PC-9 (cell line): ENCODE data around the gene THAP11. TPM values are rescaled to one million over a fixed set of nuclear protein-coding genes. Genes with fewer than 3 reads are reported as not detected.
A peak's percentile ranks its signal among the peaks of the same experiment; 100 is the strongest.

Experiments used
- BruUV-seq: library from RNA; stranded (reverse); fragments of 400-500 nt; replicated peaks from 2 replicates; lab custom pipeline; 2021; lab: Mats Ljungman, UMichigan
- CTCF ChIA-PET: fragments of 300-600 bp; sonication (Branson Sonifier 250); formaldehyde crosslinking; loops from one replicate; lab custom pipeline; 2022; ENCODE audit warnings: antibody characterized with exemption; lab: Charles Lee
- POLR2A ChIA-PET: fragments of 300-600 bp; sonication (Branson Sonifier 250); formaldehyde crosslinking; loops from one replicate; lab custom pipeline; 2022; ENCODE audit warnings: antibody characterized with exemption; ENCODE audit not compliant: unreplicated experiment; lab: Charles Lee
- DNase-seq, 2 experiments: peaks; one replicate each; pipeline versions ENCODE4 v3.0.0 to v3.0.0-alpha.2; 2015 to 2022; ENCODE audit warnings: mixed read lengths in 1 of 2
- H2AFZ ChIP-seq: fragments of 200-600 bp; sonication (generic); 2 replicates; pipeline ENCODE4 v1.8.1; 2017; ENCODE audit warnings: antibody characterized with exemption
- H3F3A ChIP-seq: fragments of 200-600 bp; sonication (generic); 2 replicates; pipeline ENCODE4 v1.8.1; 2017; ENCODE audit warnings: antibody characterized with exemption, mild to moderate bottlenecking, low read depth; ENCODE audit not compliant: insufficient read depth
- H3K27ac ChIP-seq: fragments of 200-600 bp; sonication (generic); 2 replicates; pipeline ENCODE4 v1.6.1; 2016; ENCODE audit warnings: mixed run types
- H3K27me3 ChIP-seq: fragments of 200-600 bp; sonication (generic); 2 replicates; pipeline ENCODE4 v1.6.1; 2016; ENCODE audit warnings: low read depth, mixed run types; ENCODE audit not compliant: insufficient read depth
- H3K36me3 ChIP-seq: fragments of 200-600 bp; sonication (generic); 2 replicates; pipeline ENCODE4 v1.6.1; 2016; ENCODE audit warnings: low read depth, mixed run types
- H3K4me1 ChIP-seq: fragments of 200-600 bp; sonication (generic); replicated peaks from 2 replicates; pipeline ENCODE4 v1.6.1; 2016; ENCODE audit warnings: mixed run types; ENCODE audit not compliant: insufficient read depth
- H3K4me2 ChIP-seq: fragments of 200-600 bp; sonication (generic); 2 replicates; pipeline ENCODE4 v1.6.1; 2017; ENCODE audit warnings: mixed run types
- H3K4me3 ChIP-seq: fragments of 200-600 bp; sonication (generic); 2 replicates; pipeline ENCODE4 v1.6.1; 2016; ENCODE audit warnings: mixed run types
- H3K79me2 ChIP-seq: fragments of 200-600 bp; sonication (generic); 2 replicates; pipeline ENCODE4 v1.6.1; 2017; ENCODE audit warnings: low read depth, mixed run types
- H3K9me2 ChIP-seq: fragments of 200-600 bp; sonication (generic); 2 replicates; pipeline ENCODE4 v1.8.1; 2017; ENCODE audit warnings: mild to moderate bottlenecking; ENCODE audit not compliant: insufficient read depth
- H3K9me3 ChIP-seq: fragments of 200-600 bp; sonication (generic); 2 replicates; pipeline ENCODE4 v1.8.1; 2016; ENCODE audit warnings: low read depth; ENCODE audit not compliant: insufficient read depth
- H4K20me1 ChIP-seq: fragments of 200-600 bp; sonication (generic); 2 replicates; pipeline ENCODE4 v1.8.1; 2017; ENCODE audit not compliant: insufficient read depth
- CTCF ChIP-seq: fragments of 200-600 bp; sonication (generic); conservative IDR thresholded peaks from 2 replicates; pipeline ENCODE4 v1.6.1; 2017; ENCODE audit warnings: mixed run types, antibody characterized with exemption, mild to moderate bottlenecking, moderate library complexity
- EZH2 ChIP-seq: fragments of 200-600 bp; sonication (generic); IDR thresholded peaks from 2 replicates; pipeline ENCODE4 v1.8.0; 2017; ENCODE audit warnings: antibody characterized with exemption, low read depth
- intact Hi-C: fragments of 100-400 bp; cut with micrococcal nuclease; formaldehyde crosslinking; loops from one replicate; pipeline ENCODE4 v1.10.0; 2022; ENCODE audit not compliant: unreplicated experiment
- total RNA-seq: library from RNA; stranded (reverse); gene quantifications from 2 replicates; pipeline ENCODE4 v1.2.3, GENCODE V29; 2021

THAP11 gene
- total RNA-seq, 1 experiment from 2014 or later: 18.9 TPM

DNA sequence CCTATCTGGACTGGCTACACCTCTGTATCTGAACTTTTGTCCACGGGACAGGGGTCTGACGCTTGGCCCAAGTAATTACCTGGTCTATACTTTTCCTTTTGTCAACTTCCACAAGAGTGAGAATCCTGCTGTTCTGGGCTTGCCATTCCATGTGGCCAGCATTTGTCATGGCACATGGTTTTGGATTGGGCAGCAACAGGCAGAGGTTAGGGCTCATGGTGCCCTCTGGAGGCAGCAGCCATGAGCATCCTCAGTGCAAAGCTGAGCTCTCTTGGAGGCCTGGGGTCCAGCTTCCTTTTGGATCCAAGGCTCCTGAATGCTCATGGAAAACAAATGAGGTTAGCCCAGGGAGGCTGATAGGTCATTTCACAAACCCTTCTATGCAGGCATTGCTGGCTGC lies 23.2 kb downstream of the THAP11 start:
- POLR2A ChIA-PET: no interaction called here

DNA sequence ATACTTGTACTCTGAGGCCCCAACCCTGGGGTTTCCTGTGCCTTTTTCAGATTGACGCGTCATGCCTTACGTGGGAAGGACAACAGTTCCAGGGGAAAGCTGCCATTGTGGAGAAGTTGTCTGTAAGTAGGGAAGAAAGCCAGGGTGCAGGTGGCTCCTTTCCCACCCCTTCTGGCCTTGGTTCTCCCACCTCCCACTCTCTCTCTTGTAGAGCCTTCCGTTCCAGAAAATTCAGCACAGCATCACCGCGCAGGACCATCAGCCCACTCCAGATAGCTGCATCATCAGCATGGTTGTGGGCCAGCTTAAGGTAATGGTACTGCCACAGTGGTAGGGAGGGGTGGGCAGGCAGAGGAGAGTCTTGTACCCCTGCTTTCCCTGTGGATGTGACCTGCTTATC lies 26.2 kb downstream of the THAP11 start:
- H3K9me3 ChIP-seq: no peaks in the 10 kb centered on the region
- no peaks in the 10 kb centered on the region for H3K9me2 ChIP-seq
- peaks cover 34% of the 10 kb centered on the region for H3F3A ChIP-seq
- CTCF ChIA-PET: no interaction called here
- no peak overlapping the region for H3K27ac ChIP-seq
- BruUV-seq: no TSS peak
- POLR2A ChIA-PET: no interaction called here
- H3K27me3 ChIP-seq: no peaks in the 10 kb centered on the region
- H3K4me2 ChIP-seq: no peak overlapping the region
- TF ChIP-seq CTCF: no peak
- TF ChIP-seq EZH2: no peak
- no peak overlapping the region for H3K4me3 ChIP-seq
- H2AFZ ChIP-seq: no peak overlapping the region
- peaks cover 16% of the 10 kb centered on the region for H3K79me2 ChIP-seq
- no peak for DNase-seq
- peaks cover 21% of the 10 kb centered on the region for H3K36me3 ChIP-seq
- intact Hi-C loops: no loop called here
- no peaks in the 10 kb centered on the region for H3K4me1 ChIP-seq
- peaks cover 39% of the 10 kb centered on the region for H4K20me1 ChIP-seq

More for the DNA sequence above, 23.2 kb downstream of the THAP11 start:
- intact Hi-C loops: loop anchor here (1.0 kb wide), 1 partner anchor 49 kb away; no protein-coding TSS in a partner anchor
- peaks cover 34% of the 10 kb centered on the region for H3K36me3 ChIP-seq
- peaks cover 43% of the 10 kb centered on the region for H3K79me2 ChIP-seq
- no peak overlapping the region for H3K4me2 ChIP-seq
- TF ChIP-seq EZH2: no peak
- TF ChIP-seq CTCF: peak; percentile 47; the same call in 1 of the 2 replicates
- peaks cover 13% of the 10 kb centered on the region for H3K4me1 ChIP-seq
- DNase-seq: peak in 1 of 2 experiments; percentile 48
- BruUV-seq: no TSS peak
- H3K27ac ChIP-seq: no peak overlapping the region
- H3K9me3 ChIP-seq: no peaks in the 10 kb centered on the region
- peaks cover 23% of the 10 kb centered on the region for H3F3A ChIP-seq
- peaks cover 68% of the 10 kb centered on the region for H4K20me1 ChIP-seq
- no peaks in the 10 kb centered on the region for H3K9me2 ChIP-seq
- no peak overlapping the region for H2AFZ ChIP-seq
- H3K27me3 ChIP-seq: no peaks in the 10 kb centered on the region
- no peak overlapping the region for H3K4me3 ChIP-seq
- CTCF ChIA-PET: interaction anchor here (0.6 to 1.2 kb wide), 6 partner anchors 49 to 189 kb away, joined by 3 to 6 read pairs (median 4); no protein-coding TSS in a partner anchor

DNA sequence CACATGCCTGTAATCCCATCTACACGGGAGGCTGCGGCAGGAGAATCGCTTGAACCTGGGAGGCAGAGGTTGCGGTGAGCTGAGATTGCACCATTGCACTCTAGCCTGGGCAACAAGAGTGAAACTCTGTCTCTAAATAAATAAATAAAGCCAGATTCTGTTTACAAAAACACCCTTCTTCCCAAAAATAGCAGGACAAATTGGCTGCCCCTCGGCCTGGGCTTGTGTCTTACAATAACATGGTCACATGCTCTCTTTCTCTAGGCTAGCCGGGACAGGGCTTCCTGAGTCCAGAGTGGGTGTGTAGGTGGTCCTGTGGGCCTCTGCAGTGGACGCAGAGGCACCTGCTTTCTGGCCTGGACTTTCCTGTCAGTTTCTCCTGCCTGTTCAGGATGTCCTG lies 27.5 kb downstream of the THAP11 start:
- TF ChIP-seq EZH2 (no peak), CTCF (no peak)
- no peaks in the 10 kb centered on the region for H3K27me3 ChIP-seq
- no peaks in the 10 kb centered on the region for H3K9me3 ChIP-seq
- H3K4me1 ChIP-seq: peaks cover 9% of the 10 kb centered on the region; the same call in 1 of the 2 replicates
- no peak overlapping the region for H3K4me2 ChIP-seq
- H2AFZ ChIP-seq: no peak overlapping the region
- no peaks in the 10 kb centered on the region for H3K9me2 ChIP-seq
- ChIA-PET POLR2A (no interaction called here), CTCF (no interaction called here)
- H3K79me2 ChIP-seq: peaks cover 18% of the 10 kb centered on the region
- intact Hi-C loops: no loop called here
- peaks cover 30% of the 10 kb centered on the region for H4K20me1 ChIP-seq
- peaks cover 20% of the 10 kb centered on the region for H3K36me3 ChIP-seq
- H3K27ac ChIP-seq: no peak overlapping the region
- peaks cover 29% of the 10 kb centered on the region for H3F3A ChIP-seq
- DNase-seq: no peak
- no TSS peak for BruUV-seq
- H3K4me3 ChIP-seq: no peak overlapping the region
